ENCODE measurements around the gene SLC27A5. TPM values are rescaled to one million over a fixed set of nuclear protein-coding genes. Genes with fewer than 3 reads are reported as not detected.

The SLC27A5 gene
- total and polyA plus RNA-seq, 2 of the 4 experiments (the other 2 are of a cell fraction) = 7.7 to 11.2 TPM

- Histone ChIP-seq H4K91ac (ENCODE audit: insufficient read depth, low read depth, low read length) (no peak overlapping the region), H4K5ac (ENCODE audit: low read depth, low read length) (no peak overlapping the region), H2AK5ac (ENCODE audit: low read depth, low read length) (no peak overlapping the region), H3K4me2 (ENCODE audit: low read depth, low read length) (no peak overlapping the region), H2AK9ac (replicated peaks; ENCODE audit: low read depth, low read length, poor library complexity) (no peak overlapping the region), H3K4me3 (ENCODE audit: insufficient read depth, low read depth, low read length) (no peak overlapping the region), H3K4ac (ENCODE audit: low read depth, low read length) (no peak overlapping the region), H2BK20ac (ENCODE audit: low read depth, low read length) (no peak overlapping the region), H3K14ac (replicated peaks; ENCODE audit: low read depth, low read length) (no peak overlapping the region), H3K79me1 (ENCODE audit: low read depth in 1 of 2, low read length in 2 of 2) (peaks cover 21 to 86% of the 10 kb centered on the region in 2 experiments), H2BK5ac (ENCODE audit: low read depth, low read length, poor library complexity, severe bottlenecking) (no peak overlapping the region), H3K36me3 (ENCODE audit: control insufficient read depth, insufficient read depth, low read length) (peaks cover 69% of the 10 kb centered on the region), H3K9ac (ENCODE audit: low read depth, low read length) (no peak overlapping the region), H2BK120ac (ENCODE audit: low read depth, low read length) (no peak overlapping the region), H3K27ac (ENCODE audit: insufficient read depth, low read length) (no peak overlapping the region), H3K9me3 (ENCODE audit: control insufficient read depth, insufficient read depth, low read length) (no peaks in the 10 kb centered on the region), H3K56ac (ENCODE audit: extremely low read depth, insufficient read depth, low read length) (no peak overlapping the region), H3K23ac (ENCODE audit: low read depth, low read length) (no peak overlapping the region), H3K18ac (ENCODE audit: low read depth, low read length) (no peak overlapping the region), H4K8ac (ENCODE audit: low read depth in 2 of 2, low read length in 2 of 2) (no peak overlapping the region), H2AFZ (replicated peaks; ENCODE audit: low read length, poor library complexity) (peak overlapping the region; percentile 45), H3K9me1 (ENCODE audit: insufficient read depth, low read length) (peaks cover 26% of the 10 kb centered on the region), H3K4me1 (ENCODE audit: control insufficient read depth, insufficient read depth, low read length) (peaks cover 18% of the 10 kb centered on the region), H3K27me3 (ENCODE audit: control insufficient read depth, insufficient read depth, low read length) (no peaks in the 10 kb centered on the region), H2BK15ac (ENCODE audit: low read depth, low read length) (no peak overlapping the region), H4K20me1 (ENCODE audit: insufficient read depth, low read length) (peaks cover 77% of the 10 kb centered on the region)
- no TSS peak for BruUV-seq (replicated peaks)
- ChIA-PET POLR2A (ENCODE audit: unreplicated experiment) (no interaction called here), CTCF (no interaction called here)
- intact Hi-C loops (cut with micrococcal nuclease) (no loop called here), in situ Hi-C loops (cut with MboI; ENCODE audit: low sequenced_read_pairs) (no loop called here), dilution Hi-C loops (cut with HindIII; ENCODE audit: low sequenced_read_pairs, unreplicated experiment) (no loop called here)
- WGBS, 2 experiments (ENCODE audit: extremely low coverage in 2 of 2, insufficient read length in 1 of 2) = 98% methylated on average over 7 of the region's 20 CpGs; no CpG with 5 or more reads in 1 of the 2 experiments
- TF ChIP-seq, protein P1, sequence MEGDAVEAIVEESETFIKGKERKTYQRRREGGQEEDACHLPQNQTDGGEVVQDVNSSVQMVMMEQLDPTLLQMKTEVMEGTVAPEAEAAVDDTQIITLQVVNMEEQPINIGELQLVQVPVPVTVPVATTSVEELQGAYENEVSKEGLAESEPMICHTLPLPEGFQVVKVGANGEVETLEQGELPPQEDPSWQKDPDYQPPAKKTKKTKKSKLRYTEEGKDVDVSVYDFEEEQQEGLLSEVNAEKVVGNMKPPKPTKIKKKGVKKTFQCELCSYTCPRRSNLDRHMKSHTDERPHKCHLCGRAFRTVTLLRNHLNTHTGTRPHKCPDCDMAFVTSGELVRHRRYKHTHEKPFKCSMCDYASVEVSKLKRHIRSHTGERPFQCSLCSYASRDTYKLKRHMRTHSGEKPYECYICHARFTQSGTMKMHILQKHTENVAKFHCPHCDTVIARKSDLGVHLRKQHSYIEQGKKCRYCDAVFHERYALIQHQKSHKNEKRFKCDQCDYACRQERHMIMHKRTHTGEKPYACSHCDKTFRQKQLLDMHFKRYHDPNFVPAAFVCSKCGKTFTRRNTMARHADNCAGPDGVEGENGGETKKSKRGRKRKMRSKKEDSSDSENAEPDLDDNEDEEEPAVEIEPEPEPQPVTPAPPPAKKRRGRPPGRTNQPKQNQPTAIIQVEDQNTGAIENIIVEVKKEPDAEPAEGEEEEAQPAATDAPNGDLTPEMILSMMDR (conservative IDR thresholded peaks at IDR 0.05; ENCODE audit: low read depth, low read length) = no peak
- TF ChIP-seq CHD1 (IDR thresholded peaks at IDR 0.05; ENCODE audit: low read depth, low read length) (no peak), BHLHE40 (IDR thresholded peaks at IDR 0.05; ENCODE audit: low read depth, low read length) (no peak), MAFK (IDR thresholded peaks at IDR 0.05; ENCODE audit: low read depth, low read length) (no peak), CEBPB (IDR thresholded peaks at IDR 0.05; ENCODE audit: low read depth, low read length) (no peak), FOS (IDR thresholded peaks at IDR 0.05; ENCODE audit: low read depth, low read length) (no peak), RAD21 (IDR thresholded peaks at IDR 0.05; ENCODE audit: low read length) (no peak), RCOR1 (IDR thresholded peaks at IDR 0.05; ENCODE audit: insufficient replicate concordance, low read length) (no peak), SMC3 (IDR thresholded peaks at IDR 0.05; ENCODE audit: low read depth, low read length) (no peak), RFX5 (IDR thresholded peaks at IDR 0.05; ENCODE audit: low read depth, low read length) (no peak), NFE2L2 (IDR thresholded peaks at IDR 0.05; ENCODE audit: low read depth, low read length) (no peak), POLR2A (IDR thresholded peaks at IDR 0.05; ENCODE audit: low read depth, low read length) (no peak), MAZ (IDR thresholded peaks at IDR 0.05; ENCODE audit: borderline replicate concordance, low read depth, low read length) (no peak), MXI1 (IDR thresholded peaks at IDR 0.05; ENCODE audit: borderline replicate concordance, low read depth, low read length) (no peak), USF2 (IDR thresholded peaks at IDR 0.05; ENCODE audit: low read depth, low read length) (no peak)
- TF ChIP-seq, protein P2, sequence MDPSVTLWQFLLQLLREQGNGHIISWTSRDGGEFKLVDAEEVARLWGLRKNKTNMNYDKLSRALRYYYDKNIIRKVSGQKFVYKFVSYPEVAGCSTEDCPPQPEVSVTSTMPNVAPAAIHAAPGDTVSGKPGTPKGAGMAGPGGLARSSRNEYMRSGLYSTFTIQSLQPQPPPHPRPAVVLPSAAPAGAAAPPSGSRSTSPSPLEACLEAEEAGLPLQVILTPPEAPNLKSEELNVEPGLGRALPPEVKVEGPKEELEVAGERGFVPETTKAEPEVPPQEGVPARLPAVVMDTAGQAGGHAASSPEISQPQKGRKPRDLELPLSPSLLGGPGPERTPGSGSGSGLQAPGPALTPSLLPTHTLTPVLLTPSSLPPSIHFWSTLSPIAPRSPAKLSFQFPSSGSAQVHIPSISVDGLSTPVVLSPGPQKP (IDR thresholded peaks at IDR 0.05; ENCODE audit: borderline replicate concordance, low read depth, low read length) = no peak
- ATAC-seq (ENCODE audit: low read depth) (no peak), DNase-seq (no peak)
Measured at GRCh38 chr19:58548859-58549663, 37.3 kb upstream of the SLC27A5 start.
